OCI-LY1 (cell line): Measurements from ENCODE around the gene RGCC.

Experiments used
- EZH2 ChIP-seq: fragments of 200-600 bp; sonication (generic), shearing (Covaris generic); IDR thresholded peaks from 2 replicates; pipeline ENCODE4 v1.8.0; 2017; ENCODE audit warnings: borderline replicate concordance, mixed run types, mild to moderate bottlenecking, antibody characterized with exemption, low read length, moderate library complexity, mixed read lengths
- TF ChIP-seq, protein P1 (sequence below): fragments of 200-600 bp; sonication (generic), shearing (Covaris generic); IDR thresholded peaks from 2 replicates; pipeline ENCODE4 v1.5.1; 2017; ENCODE audit warnings: mild to moderate bottlenecking, antibody characterized with exemption, low read length, moderate library complexity, mixed read lengths

DNA sequence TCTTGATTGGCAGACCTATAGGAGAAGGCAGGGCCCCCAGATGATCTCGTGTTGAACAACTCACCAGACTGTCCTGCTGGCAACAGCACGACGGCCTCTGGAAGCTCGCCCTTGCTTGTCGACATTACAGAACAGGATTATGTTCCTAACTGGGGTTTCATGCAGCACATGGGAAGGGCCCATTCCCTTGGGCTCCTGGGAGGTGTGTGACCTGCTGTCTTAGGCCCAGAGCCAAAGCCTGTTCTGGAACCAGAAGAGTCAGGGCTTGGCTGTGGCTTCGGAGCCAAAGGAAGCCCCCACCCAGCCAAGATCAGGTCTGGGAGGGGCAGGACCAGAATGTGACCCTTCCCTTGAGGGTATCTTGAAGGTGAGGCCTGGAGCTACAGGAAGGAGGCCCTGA, 36.9 kb downstream of the RGCC start:
- TF ChIP-seq, protein P1, sequence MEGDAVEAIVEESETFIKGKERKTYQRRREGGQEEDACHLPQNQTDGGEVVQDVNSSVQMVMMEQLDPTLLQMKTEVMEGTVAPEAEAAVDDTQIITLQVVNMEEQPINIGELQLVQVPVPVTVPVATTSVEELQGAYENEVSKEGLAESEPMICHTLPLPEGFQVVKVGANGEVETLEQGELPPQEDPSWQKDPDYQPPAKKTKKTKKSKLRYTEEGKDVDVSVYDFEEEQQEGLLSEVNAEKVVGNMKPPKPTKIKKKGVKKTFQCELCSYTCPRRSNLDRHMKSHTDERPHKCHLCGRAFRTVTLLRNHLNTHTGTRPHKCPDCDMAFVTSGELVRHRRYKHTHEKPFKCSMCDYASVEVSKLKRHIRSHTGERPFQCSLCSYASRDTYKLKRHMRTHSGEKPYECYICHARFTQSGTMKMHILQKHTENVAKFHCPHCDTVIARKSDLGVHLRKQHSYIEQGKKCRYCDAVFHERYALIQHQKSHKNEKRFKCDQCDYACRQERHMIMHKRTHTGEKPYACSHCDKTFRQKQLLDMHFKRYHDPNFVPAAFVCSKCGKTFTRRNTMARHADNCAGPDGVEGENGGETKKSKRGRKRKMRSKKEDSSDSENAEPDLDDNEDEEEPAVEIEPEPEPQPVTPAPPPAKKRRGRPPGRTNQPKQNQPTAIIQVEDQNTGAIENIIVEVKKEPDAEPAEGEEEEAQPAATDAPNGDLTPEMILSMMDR, result no peak
- no peak for TF ChIP-seq EZH2
